ENCODE measurements around the gene RGL1. TPM values are rescaled to one million over a fixed set of nuclear protein-coding genes. Genes with fewer than 3 reads are reported as not detected.

Gene RGL1
- total and polyA plus RNA-seq, 9 of the 15 experiments (the other 6 are each of a cell fraction or from before 2014, with no cell fraction given) = under 0.01 to 0.07 (median 0.04) TPM

DNA sequence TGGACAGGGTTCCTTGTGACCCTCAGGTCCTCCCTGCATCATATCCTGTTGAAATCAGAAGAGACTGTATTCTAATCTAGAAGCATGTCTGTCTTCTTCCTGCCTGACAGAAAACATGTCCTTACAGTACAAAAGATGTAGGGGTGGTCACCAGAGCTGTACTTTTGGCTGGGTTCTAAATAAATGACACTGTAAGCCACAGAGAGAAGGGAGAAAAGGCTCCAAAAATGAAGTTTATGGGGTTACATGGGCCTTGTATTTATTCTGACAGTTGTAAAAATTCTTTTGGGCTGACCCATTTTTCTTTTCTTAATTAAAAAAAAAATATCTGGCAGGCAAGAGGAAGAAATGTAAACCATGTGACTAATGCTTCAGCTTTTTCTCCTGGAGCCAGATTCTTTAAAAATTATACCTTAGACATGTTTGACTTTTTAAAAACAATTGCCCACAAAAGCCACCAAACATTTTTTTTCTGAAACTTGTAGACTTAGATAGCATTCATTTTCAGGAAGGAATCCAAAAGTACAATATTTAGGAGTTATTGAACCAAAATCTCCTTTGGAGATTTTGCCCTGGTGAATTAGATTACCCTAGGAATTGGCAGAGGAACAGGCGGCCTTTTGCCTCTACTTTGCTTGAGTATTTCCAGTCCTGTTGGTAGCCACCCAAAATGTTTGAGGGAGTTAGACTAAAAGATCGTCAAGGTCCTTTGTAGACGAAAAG, 17.1 kb downstream of the RGL1 start:
- FAIRE-seq (no peak), ATAC-seq (no peak), DNase-seq (ENCODE audit: extremely low read depth in 1 of 4, low spot score in 3 of 4) (no peak)
- ChIA-PET POLR2A (no interaction called here), CTCF (ENCODE audit: low intra/inter-chr PET ratio) (no interaction called here)
- no TSS peak for BruUV-seq (replicated peaks)
- Histone ChIP-seq H3K4me1 (replicated peaks in 1 of 2; ENCODE audit: control insufficient read depth in 2 of 2, insufficient read depth in 2 of 2, low read length in 2 of 2) (no peaks in the 10 kb centered on the region), H4K20me1 (replicated peaks; ENCODE audit: control insufficient read depth, insufficient read depth, low read length) (no peaks in the 10 kb centered on the region), H3K36me3 (ENCODE audit: control insufficient read depth, insufficient read depth, low read length) (no peaks in the 10 kb centered on the region), H3K9ac (ENCODE audit: insufficient read depth in 1 of 2, low read depth in 2 of 2, low read length in 2 of 2) (no peak overlapping the region), H3K4me2 (ENCODE audit: insufficient read depth, low read length) (no peak overlapping the region), H3K27me3 (ENCODE audit: control insufficient read depth in 2 of 2, insufficient read depth in 2 of 2, low read length in 2 of 2) (peaks cover 0 to 3% of the 10 kb centered on the region in 2 experiments; a peak in 1 of 5 replicates), H3K9me3 (replicated peaks; ENCODE audit: control insufficient read depth, insufficient read depth, low read depth, low read length) (no peaks in the 10 kb centered on the region), H3K9me1 (ENCODE audit: control insufficient read depth, insufficient read depth, low read length) (no peaks in the 10 kb centered on the region), H3K4me3 (no peak overlapping the region), H2AFZ (ENCODE audit: low read depth, low read length) (no peak overlapping the region), H3K27ac (ENCODE audit: extremely low read depth, low read depth, low read length) (no peak overlapping the region), H3K79me2 (ENCODE audit: control insufficient read depth, insufficient read depth, low read length) (no peaks in the 10 kb centered on the region)
- WGBS (ENCODE audit: insufficient coverage, low coverage, missing lambda C conversion rate) = 0% methylated on average over 3 of the region's 3 CpGs
- in situ Hi-C loops (cut with MboI) (no loop called here), intact Hi-C loops (cut with micrococcal nuclease) (no loop called here)
- TF ChIP-seq HNRNPK (IDR thresholded peaks at IDR 0.05; ENCODE audit: low read depth, low read length, poor library complexity, severe bottlenecking) = no peak
- no peak for TF ChIP-seq ZNF695 (CRISPR knock-in tag; IDR thresholded peaks at IDR 0.05)
- TF ChIP-seq ARID1B (IDR thresholded peaks at IDR 0.05) = no peak
- TF ChIP-seq U2AF1 (optimal IDR thresholded peaks at IDR 0.05; ENCODE audit: low read depth, low read length) = no peak
- no peak for TF ChIP-seq TEAD4 (IDR thresholded peaks at IDR 0.05; ENCODE audit: low read length)
- TF ChIP-seq TEAD4 (CRISPR knock-in tag; IDR thresholded peaks at IDR 0.05; ENCODE audit: borderline replicate concordance) = no peak
- no peak for TF ChIP-seq ZNF644 (tag; IDR thresholded peaks at IDR 0.05; ENCODE audit: low read depth)
- no peak for TF ChIP-seq PCBP1 (IDR thresholded peaks at IDR 0.05; ENCODE audit: low read depth, low read length, poor library complexity, severe bottlenecking)
- no peak for TF ChIP-seq RAD21 (CRISPR knock-in tag; conservative IDR thresholded peaks at IDR 0.05 in 1 of 2, IDR thresholded peaks at IDR 0.05 in 1 of 2)
- no peak for TF ChIP-seq NR3C1 (CRISPR knock-in tag; IDR thresholded peaks at IDR 0.05)
- TF ChIP-seq USF2 (CRISPR knock-in tag; IDR thresholded peaks at IDR 0.05) = no peak
- TF ChIP-seq HDAC1 (IDR thresholded peaks at IDR 0.05) = no peak
- TF ChIP-seq, protein P1, sequence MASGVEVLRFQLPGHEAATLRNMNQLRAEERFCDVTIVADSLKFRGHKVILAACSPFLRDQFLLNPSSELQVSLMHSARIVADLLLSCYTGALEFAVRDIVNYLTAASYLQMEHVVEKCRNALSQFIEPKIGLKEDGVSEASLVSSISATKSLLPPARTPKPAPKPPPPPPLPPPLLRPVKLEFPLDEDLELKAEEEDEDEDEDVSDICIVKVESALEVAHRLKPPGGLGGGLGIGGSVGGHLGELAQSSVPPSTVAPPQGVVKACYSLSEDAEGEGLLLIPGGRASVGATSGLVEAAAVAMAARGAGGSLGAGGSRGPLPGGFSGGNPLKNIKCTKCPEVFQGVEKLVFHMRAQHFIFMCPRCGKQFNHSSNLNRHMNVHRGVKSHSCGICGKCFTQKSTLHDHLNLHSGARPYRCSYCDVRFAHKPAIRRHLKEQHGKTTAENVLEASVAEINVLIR (CRISPR knock-in tag; IDR thresholded peaks at IDR 0.05) = no peak
- TF ChIP-seq RBM39 (optimal IDR thresholded peaks at IDR 0.05; ENCODE audit: low read depth, low read length) = no peak
- TF ChIP-seq ZNF143 (CRISPR knock-in tag; IDR thresholded peaks at IDR 0.05) = no peak
- no peak for TF ChIP-seq MCM2 (IDR thresholded peaks at IDR 0.05; ENCODE audit: low read depth)
- TF ChIP-seq LEF1 (IDR thresholded peaks at IDR 0.05) = no peak
- TF ChIP-seq, protein P2, sequence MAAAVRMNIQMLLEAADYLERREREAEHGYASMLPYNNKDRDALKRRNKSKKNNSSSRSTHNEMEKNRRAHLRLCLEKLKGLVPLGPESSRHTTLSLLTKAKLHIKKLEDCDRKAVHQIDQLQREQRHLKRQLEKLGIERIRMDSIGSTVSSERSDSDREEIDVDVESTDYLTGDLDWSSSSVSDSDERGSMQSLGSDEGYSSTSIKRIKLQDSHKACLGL (CRISPR knock-in tag; IDR thresholded peaks at IDR 0.05; ENCODE audit: borderline replicate concordance, poor library complexity, severe bottlenecking) = no peak

Data from K562 (cell line).